Panc1 (cell line): ENCODE results near the gene DDIT3. TPM values are rescaled to one million over a fixed set of nuclear protein-coding genes. Genes with fewer than 3 reads are reported as not detected.

Experiments
- ATAC-seq: fragments of 200-7000 bp; cut with Tn5 transposase; 2 replicates; pipeline ENCODE4 v1.9.1; 2020; ENCODE audit warnings: mild to moderate bottlenecking, moderate library complexity
- BruUV-seq: library from RNA; stranded (reverse); fragments of 400-500 nt; replicated peaks from 2 replicates; lab custom pipeline; 2021; lab: Mats Ljungman, UMichigan
- CTCF ChIA-PET: fragments of 300-600 bp; sonication (Branson Sonifier 250); formaldehyde crosslinking; loops from one replicate; lab custom pipeline; 2022; ENCODE audit warnings: antibody characterized with exemption; lab: Charles Lee
- POLR2A ChIA-PET: fragments of 300-600 bp; sonication (Branson Sonifier 250); formaldehyde crosslinking; loops from one replicate; lab custom pipeline; 2022; ENCODE audit warnings: antibody characterized with exemption; lab: Charles Lee
- DNase-seq: peaks from one replicate; pipeline ENCODE4 v3.0.0-alpha.2; 2010; ENCODE audit warnings: low read depth, low spot score
- H3K27ac ChIP-seq: 2 replicates; pipeline ENCODE4 v1.5.1; 2011; ENCODE audit warnings: mild to moderate bottlenecking, low read length, inconsistent platforms
- H3K27me3 ChIP-seq: fragments of 200-500 bp; sonication (Bioruptor generic); 2 replicates; pipeline ENCODE4 v1.6.0; 2014; ENCODE audit warnings: low read length, inconsistent platforms; ENCODE audit not compliant: control insufficient read depth, insufficient read depth
- H3K36me3 ChIP-seq: fragments of 200-500 bp; sonication (Bioruptor generic); 2 replicates; pipeline ENCODE4 v1.5.1; 2014; ENCODE audit warnings: inconsistent platforms, mild to moderate bottlenecking, low read length, moderate library complexity; ENCODE audit not compliant: control insufficient read depth, insufficient read depth
- H3K4me1 ChIP-seq: 2 replicates; pipeline ENCODE4 v1.5.1; 2011; ENCODE audit warnings: inconsistent platforms, mild to moderate bottlenecking, low read length, moderate library complexity; ENCODE audit not compliant: control insufficient read depth, insufficient read depth
- H3K4me3 ChIP-seq, 2 experiments: 2 replicates each; pipeline ENCODE4 v1.5.1; 2011 to 2012; ENCODE audit warnings: low read depth in 2 of 2, low read length in 2 of 2, mild to moderate bottlenecking in 2 of 2, inconsistent platforms in 1 of 2, moderate library complexity in 1 of 2
- H3K9me3 ChIP-seq: fragments of 200-500 bp; sonication (Bioruptor generic); 2 replicates; pipeline ENCODE4 v1.5.1; 2014; ENCODE audit warnings: low read depth, mild to moderate bottlenecking, inconsistent platforms, low read length, moderate library complexity; ENCODE audit not compliant: control insufficient read depth, insufficient read depth
- POLR2AphosphoS5 ChIP-seq: IDR thresholded peaks from 2 replicates; pipeline ENCODE4 v1.6.1; 2012; ENCODE audit warnings: mild to moderate bottlenecking, low read depth, low read length, moderate library complexity
- SIN3A ChIP-seq: IDR thresholded peaks from 2 replicates; pipeline ENCODE4 v1.6.1; 2012; ENCODE audit warnings: low read depth, mild to moderate bottlenecking, low read length, moderate library complexity, borderline replicate concordance; ENCODE audit not compliant: insufficient read depth
- TCF7L2 ChIP-seq: IDR thresholded peaks from 2 replicates; pipeline ENCODE4 v1.6.1; 2011; ENCODE audit warnings: mild to moderate bottlenecking, low read depth, low read length, inconsistent platforms
- in situ Hi-C: cut with HindIII; loops from 2 replicates; pipeline ENCODE4 v1.10.0; 2016; ENCODE audit warnings: low sequenced_read_pairs, low pct_unique_long_range_greater_than_20kb
- intact Hi-C: fragments of 100-400 bp; cut with micrococcal nuclease; formaldehyde crosslinking; loops from one replicate; pipeline ENCODE4 v1.10.0; 2022; ENCODE audit not compliant: unreplicated experiment
- total RNA-seq: library from RNA; stranded (reverse); gene quantifications from one replicate; pipeline ENCODE4 v1.2.1, GENCODE V29; 2021; ENCODE audit not compliant: unreplicated experiment
- TF ChIP-seq, protein P1 (sequence below), 2 experiments: IDR thresholded peaks; 2 replicates each; pipeline ENCODE4 v1.6.1; 2011 to 2012; ENCODE audit warnings: low read depth in 2 of 2, control low read depth in 1 of 2, low read length in 1 of 2, mild to moderate bottlenecking in 1 of 2, moderate library complexity in 1 of 2; ENCODE audit not compliant: insufficient read depth in 1 of 2
- TF ChIP-seq, protein P2 (sequence below): fragments of 450-650 bp; IDR thresholded peaks from 2 replicates; pipeline ENCODE4 v1.5.1; 2017; ENCODE audit warnings: mild to moderate bottlenecking

DDIT3 gene
- total RNA-seq, 1 experiment from 2014 or later, result 47.2 TPM

DNA sequence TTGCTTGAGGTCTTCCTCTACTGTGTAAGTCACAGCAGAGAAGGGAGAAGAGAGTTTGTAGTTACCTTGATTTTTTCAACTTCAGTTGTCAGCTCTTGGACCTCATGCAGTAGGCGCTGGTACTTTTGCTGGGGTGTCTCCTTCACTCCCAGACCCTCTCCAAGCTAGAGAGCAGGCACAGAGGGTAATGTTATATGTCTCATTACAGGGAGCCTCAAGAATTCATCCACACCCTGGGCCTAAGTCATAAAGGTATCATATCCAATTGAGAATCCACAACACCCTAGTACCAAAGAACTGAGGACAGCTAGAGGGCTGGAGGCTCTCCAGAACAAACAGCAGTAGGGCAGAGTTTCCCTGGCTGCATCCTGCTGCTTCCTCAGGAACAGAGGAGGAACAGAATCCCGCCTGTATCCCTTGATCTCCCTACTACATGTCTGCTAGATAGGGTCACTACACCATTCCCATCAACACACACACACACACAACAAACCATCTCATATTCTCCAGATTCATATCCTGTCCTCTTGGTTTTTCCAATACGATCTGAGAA is 14.8 kb upstream of the DDIT3 start:
- CTCF ChIA-PET, result no interaction called here
- Histone ChIP-seq H3K4me1 (no peaks in the 10 kb centered on the region), H3K9me3 (no peaks in the 10 kb centered on the region), H3K27ac (no peak overlapping the region), H3K36me3 (peaks cover 14% of the 10 kb centered on the region), H3K27me3 (no peaks in the 10 kb centered on the region), H3K4me3 (no peak overlapping the region)
- intact Hi-C loops, result no loop called here
- DNase-seq (no peak), ATAC-seq (no peak)
- POLR2A ChIA-PET, result interaction anchor here (0.6 kb wide), 1 partner anchor 82 kb away, joined by 5 read pairs; no protein-coding TSS in a partner anchor
- TF ChIP-seq, protein P1, sequence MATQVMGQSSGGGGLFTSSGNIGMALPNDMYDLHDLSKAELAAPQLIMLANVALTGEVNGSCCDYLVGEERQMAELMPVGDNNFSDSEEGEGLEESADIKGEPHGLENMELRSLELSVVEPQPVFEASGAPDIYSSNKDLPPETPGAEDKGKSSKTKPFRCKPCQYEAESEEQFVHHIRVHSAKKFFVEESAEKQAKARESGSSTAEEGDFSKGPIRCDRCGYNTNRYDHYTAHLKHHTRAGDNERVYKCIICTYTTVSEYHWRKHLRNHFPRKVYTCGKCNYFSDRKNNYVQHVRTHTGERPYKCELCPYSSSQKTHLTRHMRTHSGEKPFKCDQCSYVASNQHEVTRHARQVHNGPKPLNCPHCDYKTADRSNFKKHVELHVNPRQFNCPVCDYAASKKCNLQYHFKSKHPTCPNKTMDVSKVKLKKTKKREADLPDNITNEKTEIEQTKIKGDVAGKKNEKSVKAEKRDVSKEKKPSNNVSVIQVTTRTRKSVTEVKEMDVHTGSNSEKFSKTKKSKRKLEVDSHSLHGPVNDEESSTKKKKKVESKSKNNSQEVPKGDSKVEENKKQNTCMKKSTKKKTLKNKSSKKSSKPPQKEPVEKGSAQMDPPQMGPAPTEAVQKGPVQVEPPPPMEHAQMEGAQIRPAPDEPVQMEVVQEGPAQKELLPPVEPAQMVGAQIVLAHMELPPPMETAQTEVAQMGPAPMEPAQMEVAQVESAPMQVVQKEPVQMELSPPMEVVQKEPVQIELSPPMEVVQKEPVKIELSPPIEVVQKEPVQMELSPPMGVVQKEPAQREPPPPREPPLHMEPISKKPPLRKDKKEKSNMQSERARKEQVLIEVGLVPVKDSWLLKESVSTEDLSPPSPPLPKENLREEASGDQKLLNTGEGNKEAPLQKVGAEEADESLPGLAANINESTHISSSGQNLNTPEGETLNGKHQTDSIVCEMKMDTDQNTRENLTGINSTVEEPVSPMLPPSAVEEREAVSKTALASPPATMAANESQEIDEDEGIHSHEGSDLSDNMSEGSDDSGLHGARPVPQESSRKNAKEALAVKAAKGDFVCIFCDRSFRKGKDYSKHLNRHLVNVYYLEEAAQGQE (IDR thresholded peaks at IDR 0.05; ENCODE audit: insufficient read depth in 1 of 2, low read depth in 2 of 2, low read length in 1 of 2), result no peak
- TF ChIP-seq SIN3A (no peak), TCF7L2 (no peak), POLR2AphosphoS5 (no peak)
- TF ChIP-seq, protein P2, sequence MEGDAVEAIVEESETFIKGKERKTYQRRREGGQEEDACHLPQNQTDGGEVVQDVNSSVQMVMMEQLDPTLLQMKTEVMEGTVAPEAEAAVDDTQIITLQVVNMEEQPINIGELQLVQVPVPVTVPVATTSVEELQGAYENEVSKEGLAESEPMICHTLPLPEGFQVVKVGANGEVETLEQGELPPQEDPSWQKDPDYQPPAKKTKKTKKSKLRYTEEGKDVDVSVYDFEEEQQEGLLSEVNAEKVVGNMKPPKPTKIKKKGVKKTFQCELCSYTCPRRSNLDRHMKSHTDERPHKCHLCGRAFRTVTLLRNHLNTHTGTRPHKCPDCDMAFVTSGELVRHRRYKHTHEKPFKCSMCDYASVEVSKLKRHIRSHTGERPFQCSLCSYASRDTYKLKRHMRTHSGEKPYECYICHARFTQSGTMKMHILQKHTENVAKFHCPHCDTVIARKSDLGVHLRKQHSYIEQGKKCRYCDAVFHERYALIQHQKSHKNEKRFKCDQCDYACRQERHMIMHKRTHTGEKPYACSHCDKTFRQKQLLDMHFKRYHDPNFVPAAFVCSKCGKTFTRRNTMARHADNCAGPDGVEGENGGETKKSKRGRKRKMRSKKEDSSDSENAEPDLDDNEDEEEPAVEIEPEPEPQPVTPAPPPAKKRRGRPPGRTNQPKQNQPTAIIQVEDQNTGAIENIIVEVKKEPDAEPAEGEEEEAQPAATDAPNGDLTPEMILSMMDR, result no peak
- BruUV-seq, result no TSS peak
- in situ Hi-C loops, result no loop called here

DNA sequence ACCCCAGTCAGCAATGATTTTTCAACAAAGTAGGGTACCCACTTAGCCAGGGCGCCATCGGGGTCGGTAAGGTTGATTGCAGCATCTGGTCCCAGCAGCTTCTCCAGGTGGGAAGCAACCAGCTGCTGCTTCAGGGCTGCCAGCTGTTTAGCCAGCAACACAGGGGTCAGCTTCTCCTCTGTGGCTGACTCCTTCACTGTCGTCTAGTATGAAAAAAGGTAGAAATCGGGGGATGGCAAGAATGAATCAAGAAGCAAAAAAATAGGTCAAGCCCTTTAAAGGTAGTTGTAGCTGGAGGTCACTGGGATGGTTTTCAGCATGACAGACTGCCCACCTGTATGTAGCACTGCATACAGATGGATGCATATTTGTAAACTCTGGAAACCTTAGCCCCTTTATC is 13.9 kb upstream of the DDIT3 start:
- no peak for DNase-seq
- Histone ChIP-seq H3K9me3 (no peaks in the 10 kb centered on the region), H3K4me3 (no peak overlapping the region), H3K27me3 (no peaks in the 10 kb centered on the region), H3K4me1 (peaks cover 4% of the 10 kb centered on the region; the same call in 1 of the 2 replicates), H3K36me3 (peaks cover 13% of the 10 kb centered on the region), H3K27ac (no peak overlapping the region)
- BruUV-seq, result no TSS peak
- POLR2A ChIA-PET, result interaction anchor here (0.6 kb wide), 1 partner anchor 83 kb away, joined by 5 read pairs; no protein-coding TSS in a partner anchor
- CTCF ChIA-PET, result no interaction called here
- in situ Hi-C loops, result no loop called here
- TF ChIP-seq, protein P2, result no peak
- TF ChIP-seq, protein P1 (IDR thresholded peaks at IDR 0.05; ENCODE audit: insufficient read depth in 1 of 2, low read depth in 2 of 2, low read length in 1 of 2), result no peak
- no peak for TF ChIP-seq POLR2AphosphoS5
- no peak for TF ChIP-seq TCF7L2
- no peak for TF ChIP-seq SIN3A
- intact Hi-C loops, result no loop called here
- no peak for ATAC-seq
